ENCODE results near the gene IL21R. TPM values are rescaled to one million over a fixed set of nuclear protein-coding genes. Genes with fewer than 3 reads are reported as not detected.

IL21R gene
- total and polyA plus RNA-seq, 9 of the 15 experiments (the other 6 are each of a cell fraction or from before 2014, with no cell fraction given), result 0.04 to 0.34 (median 0.18) TPM; not detected in 1

DNA sequence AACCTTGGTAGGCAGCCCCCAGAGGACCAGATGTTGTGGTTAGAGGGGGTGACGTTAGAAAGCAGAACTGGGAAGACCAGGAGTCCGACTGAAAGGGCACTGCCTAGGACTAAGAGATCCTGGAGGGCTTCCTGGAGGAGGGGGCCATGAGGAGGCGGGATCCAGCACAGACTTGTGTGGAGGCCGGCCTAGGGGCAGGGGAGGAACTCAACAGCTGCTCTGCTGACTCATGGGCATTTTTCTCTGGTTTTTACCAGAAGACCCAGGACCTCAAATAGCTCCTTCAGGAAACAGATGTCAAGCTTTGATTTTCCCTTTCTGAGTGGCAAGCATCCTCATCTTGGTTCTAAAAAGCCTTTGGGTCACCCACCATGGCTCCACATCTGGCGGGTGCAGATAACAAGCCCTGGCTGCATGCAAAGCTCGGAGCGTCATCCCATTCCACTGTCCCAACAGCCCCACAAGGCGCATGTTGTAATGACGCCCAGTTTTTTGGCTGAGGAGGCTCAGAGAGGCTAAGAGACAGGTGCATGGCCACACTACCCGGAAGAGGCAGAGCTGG lies 29.0 kb downstream of the IL21R start (continued):
- no peak for TF ChIP-seq ZBTB33 (CRISPR knock-in tag; IDR thresholded peaks at IDR 0.05)
- TF ChIP-seq ZFX (CRISPR knock-in tag; IDR thresholded peaks at IDR 0.05), result no peak
- TF ChIP-seq ZNF318 (IDR thresholded peaks at IDR 0.05; ENCODE audit: borderline replicate concordance in 1 of 2, low read depth in 1 of 2), result no peak
- no peak for TF ChIP-seq MBD2 (IDR thresholded peaks at IDR 0.05; ENCODE audit: borderline replicate concordance, low read depth)
- TF ChIP-seq, protein P1, sequence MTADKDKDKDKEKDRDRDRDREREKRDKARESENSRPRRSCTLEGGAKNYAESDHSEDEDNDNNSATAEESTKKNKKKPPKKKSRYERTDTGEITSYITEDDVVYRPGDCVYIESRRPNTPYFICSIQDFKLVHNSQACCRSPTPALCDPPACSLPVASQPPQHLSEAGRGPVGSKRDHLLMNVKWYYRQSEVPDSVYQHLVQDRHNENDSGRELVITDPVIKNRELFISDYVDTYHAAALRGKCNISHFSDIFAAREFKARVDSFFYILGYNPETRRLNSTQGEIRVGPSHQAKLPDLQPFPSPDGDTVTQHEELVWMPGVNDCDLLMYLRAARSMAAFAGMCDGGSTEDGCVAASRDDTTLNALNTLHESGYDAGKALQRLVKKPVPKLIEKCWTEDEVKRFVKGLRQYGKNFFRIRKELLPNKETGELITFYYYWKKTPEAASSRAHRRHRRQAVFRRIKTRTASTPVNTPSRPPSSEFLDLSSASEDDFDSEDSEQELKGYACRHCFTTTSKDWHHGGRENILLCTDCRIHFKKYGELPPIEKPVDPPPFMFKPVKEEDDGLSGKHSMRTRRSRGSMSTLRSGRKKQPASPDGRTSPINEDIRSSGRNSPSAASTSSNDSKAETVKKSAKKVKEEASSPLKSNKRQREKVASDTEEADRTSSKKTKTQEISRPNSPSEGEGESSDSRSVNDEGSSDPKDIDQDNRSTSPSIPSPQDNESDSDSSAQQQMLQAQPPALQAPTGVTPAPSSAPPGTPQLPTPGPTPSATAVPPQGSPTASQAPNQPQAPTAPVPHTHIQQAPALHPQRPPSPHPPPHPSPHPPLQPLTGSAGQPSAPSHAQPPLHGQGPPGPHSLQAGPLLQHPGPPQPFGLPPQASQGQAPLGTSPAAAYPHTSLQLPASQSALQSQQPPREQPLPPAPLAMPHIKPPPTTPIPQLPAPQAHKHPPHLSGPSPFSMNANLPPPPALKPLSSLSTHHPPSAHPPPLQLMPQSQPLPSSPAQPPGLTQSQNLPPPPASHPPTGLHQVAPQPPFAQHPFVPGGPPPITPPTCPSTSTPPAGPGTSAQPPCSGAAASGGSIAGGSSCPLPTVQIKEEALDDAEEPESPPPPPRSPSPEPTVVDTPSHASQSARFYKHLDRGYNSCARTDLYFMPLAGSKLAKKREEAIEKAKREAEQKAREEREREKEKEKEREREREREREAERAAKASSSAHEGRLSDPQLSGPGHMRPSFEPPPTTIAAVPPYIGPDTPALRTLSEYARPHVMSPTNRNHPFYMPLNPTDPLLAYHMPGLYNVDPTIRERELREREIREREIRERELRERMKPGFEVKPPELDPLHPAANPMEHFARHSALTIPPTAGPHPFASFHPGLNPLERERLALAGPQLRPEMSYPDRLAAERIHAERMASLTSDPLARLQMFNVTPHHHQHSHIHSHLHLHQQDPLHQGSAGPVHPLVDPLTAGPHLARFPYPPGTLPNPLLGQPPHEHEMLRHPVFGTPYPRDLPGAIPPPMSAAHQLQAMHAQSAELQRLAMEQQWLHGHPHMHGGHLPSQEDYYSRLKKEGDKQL (CRISPR knock-in tag; IDR thresholded peaks at IDR 0.05; ENCODE audit: borderline replicate concordance), result no peak
- no peak for TF ChIP-seq ZNF212 (CRISPR knock-in tag; IDR thresholded peaks at IDR 0.05)
- TF ChIP-seq, protein P2, sequence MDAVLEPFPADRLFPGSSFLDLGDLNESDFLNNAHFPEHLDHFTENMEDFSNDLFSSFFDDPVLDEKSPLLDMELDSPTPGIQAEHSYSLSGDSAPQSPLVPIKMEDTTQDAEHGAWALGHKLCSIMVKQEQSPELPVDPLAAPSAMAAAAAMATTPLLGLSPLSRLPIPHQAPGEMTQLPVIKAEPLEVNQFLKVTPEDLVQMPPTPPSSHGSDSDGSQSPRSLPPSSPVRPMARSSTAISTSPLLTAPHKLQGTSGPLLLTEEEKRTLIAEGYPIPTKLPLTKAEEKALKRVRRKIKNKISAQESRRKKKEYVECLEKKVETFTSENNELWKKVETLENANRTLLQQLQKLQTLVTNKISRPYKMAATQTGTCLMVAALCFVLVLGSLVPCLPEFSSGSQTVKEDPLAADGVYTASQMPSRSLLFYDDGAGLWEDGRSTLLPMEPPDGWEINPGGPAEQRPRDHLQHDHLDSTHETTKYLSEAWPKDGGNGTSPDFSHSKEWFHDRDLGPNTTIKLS (IDR thresholded peaks at IDR 0.05; ENCODE audit: borderline replicate concordance, low read depth), result no peak
- no peak for TF ChIP-seq ZNF696 (CRISPR knock-in tag; conservative IDR thresholded peaks at IDR 0.05)
- peak; percentile 84 for TF ChIP-seq EP300 (IDR thresholded peaks at IDR 0.05; ENCODE audit: low read length)
- peak; percentile 82 for TF ChIP-seq SMARCA4 (IDR thresholded peaks at IDR 0.05)
